DOHH2 (cell line): ENCODE measurements around the gene NCKAP1.

Source experiments
- EZH2phosphoT487 ChIP-seq: fragments of 200-600 bp; sonication (generic); IDR thresholded peaks from 2 replicates; pipeline ENCODE4 v1.6.1; 2017; ENCODE audit warnings: borderline replicate concordance, mild to moderate bottlenecking, antibody characterized with exemption, low read length, moderate library complexity, mixed read lengths
- TF ChIP-seq, protein P1 (sequence below): fragments of 200-600 bp; sonication (generic); IDR thresholded peaks from one replicate; pipeline ENCODE4 v1.5.1; 2014; ENCODE audit warnings: antibody characterized with exemption, mild to moderate bottlenecking, low read depth, low read length; ENCODE audit not compliant: poor library complexity, severe bottlenecking

DNA sequence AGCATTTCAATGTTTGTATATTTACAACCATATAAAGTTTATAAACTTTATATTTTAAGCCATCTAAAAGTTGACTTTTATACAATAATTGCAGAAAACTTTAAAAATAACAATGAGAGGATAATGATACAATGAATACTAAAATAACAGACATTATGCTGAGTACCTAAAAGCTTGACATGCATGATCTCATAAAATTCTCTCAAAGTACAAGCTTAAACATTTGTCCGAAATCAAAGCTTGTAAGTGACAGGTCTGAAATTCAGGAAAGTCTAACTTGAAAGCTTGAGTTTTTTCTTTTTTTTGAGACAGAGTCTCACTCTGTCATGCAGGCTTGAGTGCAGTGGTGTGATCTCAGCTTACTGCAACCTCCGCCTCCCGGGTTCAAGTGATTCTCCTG lies 87.7 kb downstream of the NCKAP1 start:
- TF ChIP-seq, protein P1, sequence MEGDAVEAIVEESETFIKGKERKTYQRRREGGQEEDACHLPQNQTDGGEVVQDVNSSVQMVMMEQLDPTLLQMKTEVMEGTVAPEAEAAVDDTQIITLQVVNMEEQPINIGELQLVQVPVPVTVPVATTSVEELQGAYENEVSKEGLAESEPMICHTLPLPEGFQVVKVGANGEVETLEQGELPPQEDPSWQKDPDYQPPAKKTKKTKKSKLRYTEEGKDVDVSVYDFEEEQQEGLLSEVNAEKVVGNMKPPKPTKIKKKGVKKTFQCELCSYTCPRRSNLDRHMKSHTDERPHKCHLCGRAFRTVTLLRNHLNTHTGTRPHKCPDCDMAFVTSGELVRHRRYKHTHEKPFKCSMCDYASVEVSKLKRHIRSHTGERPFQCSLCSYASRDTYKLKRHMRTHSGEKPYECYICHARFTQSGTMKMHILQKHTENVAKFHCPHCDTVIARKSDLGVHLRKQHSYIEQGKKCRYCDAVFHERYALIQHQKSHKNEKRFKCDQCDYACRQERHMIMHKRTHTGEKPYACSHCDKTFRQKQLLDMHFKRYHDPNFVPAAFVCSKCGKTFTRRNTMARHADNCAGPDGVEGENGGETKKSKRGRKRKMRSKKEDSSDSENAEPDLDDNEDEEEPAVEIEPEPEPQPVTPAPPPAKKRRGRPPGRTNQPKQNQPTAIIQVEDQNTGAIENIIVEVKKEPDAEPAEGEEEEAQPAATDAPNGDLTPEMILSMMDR: no peak
- no peak for TF ChIP-seq EZH2phosphoT487
